GM19099 (cell line): ENCODE results near the gene MAP2K5.

ENCODE experiments used
- POLR2A ChIP-seq: IDR thresholded peaks from 3 replicates; pipeline ENCODE4 v1.6.1; 2011; ENCODE audit warnings: low read depth; ENCODE audit not compliant: insufficient read length; ENCODE audit errors: extremely low read depth

MAP2K5 gene

DNA sequence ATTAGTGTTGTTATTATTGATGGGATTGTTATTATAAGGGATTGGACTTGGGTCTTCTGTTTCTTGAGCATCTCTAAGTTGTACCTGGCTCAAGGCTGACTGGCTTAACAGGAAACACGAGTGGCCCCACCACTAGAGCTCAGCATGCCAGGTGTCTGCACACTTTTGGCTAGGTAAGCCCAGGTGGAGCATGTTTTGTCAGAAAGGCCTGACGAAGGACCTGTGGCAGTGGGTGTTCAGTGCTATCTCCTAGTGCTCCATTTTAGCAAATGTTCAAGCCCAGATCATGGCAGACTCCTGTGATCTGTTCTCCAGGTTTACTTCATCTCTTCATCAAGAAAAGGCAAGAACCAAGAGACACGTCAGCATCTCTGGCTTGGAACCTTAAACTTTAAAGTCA is 3.4 kb downstream of the MAP2K5 start:
- TF ChIP-seq POLR2A, result no peak

DNA sequence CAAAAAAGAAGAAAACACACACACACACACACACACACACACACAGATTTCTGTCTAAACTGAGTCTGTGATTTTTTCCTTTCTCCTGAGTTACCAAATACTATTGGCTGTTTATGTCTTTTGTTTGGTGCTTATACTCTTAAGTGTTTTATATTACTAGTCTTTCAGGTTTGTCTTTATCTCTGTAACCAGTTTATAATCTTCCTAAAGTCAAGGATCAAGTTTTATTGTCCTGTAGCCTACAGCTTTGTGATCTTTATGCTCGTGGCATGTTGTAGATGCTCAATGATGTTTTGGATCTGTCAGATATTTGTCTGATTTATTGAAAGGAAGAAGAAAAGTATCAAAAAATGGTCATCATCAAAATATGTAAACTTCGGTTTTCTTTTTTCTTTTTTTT is 4.6 kb downstream of the MAP2K5 start:
- no peak for TF ChIP-seq POLR2A

- TF ChIP-seq POLR2A, result no peak
Measured at GRCh38 chr15:67547836-67548235, 5.3 kb downstream of the MAP2K5 start.

- no peak for TF ChIP-seq POLR2A
Measured at GRCh38 chr15:67548236-67548852, 5.8 kb downstream of the MAP2K5 start.

- no peak for TF ChIP-seq POLR2A
Measured at GRCh38 chr15:67548862-67549651, 6.6 kb downstream of the MAP2K5 start.

DNA sequence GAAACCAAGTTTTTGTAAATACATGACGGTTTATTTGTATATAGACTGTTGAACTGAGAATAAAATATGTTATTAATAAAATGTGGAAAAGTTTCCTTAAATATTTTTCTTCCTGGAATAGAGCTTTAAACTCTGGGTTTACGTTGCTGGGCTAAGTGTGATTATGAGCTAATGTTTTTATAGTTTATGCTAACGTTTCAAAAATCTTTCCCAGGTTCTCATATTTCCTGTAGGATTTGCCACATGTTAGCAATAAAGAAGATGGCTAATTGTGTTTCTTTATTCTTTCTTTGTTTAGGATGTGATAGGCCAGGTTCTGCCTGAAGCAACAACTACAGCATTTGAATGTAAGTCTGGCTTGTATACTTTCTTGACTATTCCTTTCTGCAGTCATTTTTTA is 7.2 kb downstream of the MAP2K5 start:
- no peak for TF ChIP-seq POLR2A

- no peak for TF ChIP-seq POLR2A
Measured at GRCh38 chr15:67550522-67550921, 8.0 kb downstream of the MAP2K5 start.

GRCh38 chr15:67551207-67551743 is 8.8 kb downstream of the MAP2K5 start:
- TF ChIP-seq POLR2A, result no peak

DNA sequence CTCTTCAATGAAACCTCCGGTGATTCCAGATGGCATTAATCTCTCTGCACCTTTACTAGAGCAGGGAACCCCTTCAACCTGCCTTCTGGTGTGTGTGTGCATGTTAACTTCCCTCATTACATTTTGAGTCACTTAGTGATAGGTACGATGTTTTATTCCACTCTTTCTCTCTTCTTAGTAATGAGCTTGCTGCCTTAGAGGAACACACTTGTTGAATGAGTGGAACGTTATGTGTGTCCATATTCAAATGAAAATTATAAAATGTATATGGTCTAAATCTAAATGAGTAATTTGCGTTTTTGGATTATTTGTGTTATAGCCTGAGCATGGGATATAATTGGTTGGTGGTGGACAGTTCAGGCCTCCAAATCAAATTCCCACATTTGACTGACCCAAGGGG is 12.1 kb downstream of the MAP2K5 start:
- TF ChIP-seq POLR2A, result no peak

- no peak for TF ChIP-seq POLR2A
Measured at GRCh38 chr15:67556976-67557570, 14.6 kb downstream of the MAP2K5 start.

- no peak for TF ChIP-seq POLR2A
Measured at GRCh38 chr15:67558502-67558901, 16.0 kb downstream of the MAP2K5 start.

GRCh38 chr15:67559158-67559557 is 16.7 kb downstream of the MAP2K5 start:
- no peak for TF ChIP-seq POLR2A

DNA sequence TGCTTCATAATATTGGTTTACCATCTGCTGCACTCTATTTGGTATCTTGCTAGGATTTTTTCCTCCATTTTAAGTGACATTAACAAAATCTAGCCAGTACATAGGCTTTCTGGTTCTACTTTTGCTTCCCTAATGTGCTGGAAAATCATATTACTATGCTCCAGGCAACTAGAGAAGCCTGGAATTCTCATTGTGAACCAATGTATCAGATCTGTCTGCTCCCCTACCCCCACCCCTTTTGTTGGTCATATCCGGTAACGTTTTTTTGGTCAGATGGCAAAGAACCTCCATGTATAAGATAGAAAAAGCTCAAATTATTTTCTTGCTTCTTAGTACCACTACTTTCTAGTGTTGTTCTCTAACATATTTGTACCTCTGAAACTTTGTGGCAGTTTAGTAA is 17.1 kb downstream of the MAP2K5 start:
- no peak for TF ChIP-seq POLR2A

DNA sequence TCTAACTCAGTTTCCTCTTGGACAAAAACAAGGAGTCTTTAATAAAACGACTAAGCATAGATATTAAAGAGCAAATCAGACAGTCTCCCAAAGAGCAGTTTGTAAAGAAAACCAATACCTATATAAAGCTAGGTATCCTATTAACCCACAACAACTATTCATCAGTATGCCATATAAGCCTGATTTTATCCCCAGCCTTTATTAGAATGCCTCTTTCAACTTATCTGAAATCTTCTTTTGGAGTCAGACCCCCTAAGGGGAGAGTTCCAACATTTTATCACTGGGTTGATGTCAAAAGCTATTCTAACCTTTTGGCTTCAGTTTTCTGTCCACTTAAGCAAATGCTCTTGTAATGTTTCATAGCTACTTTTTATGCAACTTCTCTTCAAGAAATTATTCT is 17.8 kb downstream of the MAP2K5 start:
- no peak for TF ChIP-seq POLR2A

DNA sequence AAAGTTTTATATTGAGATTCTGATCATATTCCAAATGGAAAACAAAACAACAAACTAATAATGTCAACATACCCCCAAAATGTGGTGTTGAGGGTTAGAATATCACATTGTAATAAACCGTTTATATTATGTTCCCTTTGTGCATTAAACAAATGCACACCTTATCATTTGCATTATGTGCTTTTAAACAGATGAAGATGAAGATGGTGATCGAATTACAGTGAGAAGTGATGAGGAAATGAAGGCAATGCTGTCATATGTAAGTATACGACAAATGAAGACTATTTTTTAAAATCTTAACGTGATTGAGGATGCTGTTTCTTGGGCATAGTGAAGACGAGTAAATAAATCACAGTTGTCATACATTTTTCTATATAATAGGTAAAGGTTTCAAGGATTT is 20.6 kb downstream of the MAP2K5 start:
- TF ChIP-seq POLR2A, result no peak

- TF ChIP-seq POLR2A, result no peak
Measured at GRCh38 chr15:67564021-67564967, 21.8 kb downstream of the MAP2K5 start.

DNA sequence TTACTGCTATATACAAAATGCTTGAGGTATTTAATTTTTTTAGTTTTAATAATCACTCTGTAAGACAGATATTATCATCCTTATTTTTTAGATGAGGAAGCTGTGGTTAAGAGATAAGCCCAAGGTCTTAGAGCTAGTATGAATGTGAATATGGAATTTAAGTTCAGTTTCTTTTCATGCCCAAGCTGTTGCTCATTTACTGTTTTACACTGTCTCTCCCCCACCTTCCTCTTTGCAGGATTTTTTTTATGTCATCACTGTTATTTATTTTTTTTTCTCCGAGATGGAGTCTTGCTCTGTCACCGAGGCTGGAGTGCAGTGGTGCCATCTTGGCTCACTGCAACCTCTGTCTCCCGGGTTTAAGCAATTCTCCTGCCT is 22.5 kb downstream of the MAP2K5 start:
- TF ChIP-seq POLR2A, result no peak
